Pons (tissue), 1 donor: Measurements from ENCODE around the gene CERS1.
A peak's percentile ranks its signal among the peaks of the same experiment; 100 is the strongest.

Experiments used
- DNase-seq: peaks from one replicate; pipeline ENCODE4 v3.0.0-alpha.2; 2016; ENCODE audit warnings: low spot score

Gene CERS1

GRCh38 chr19:18898607-18899408 lies 2.9 kb upstream of the CERS1 start:
- DNase-seq, result no peak

GRCh38 chr19:18898081-18898606 lies 2.2 kb upstream of the CERS1 start:
- DNase-seq, result no peak

DNA sequence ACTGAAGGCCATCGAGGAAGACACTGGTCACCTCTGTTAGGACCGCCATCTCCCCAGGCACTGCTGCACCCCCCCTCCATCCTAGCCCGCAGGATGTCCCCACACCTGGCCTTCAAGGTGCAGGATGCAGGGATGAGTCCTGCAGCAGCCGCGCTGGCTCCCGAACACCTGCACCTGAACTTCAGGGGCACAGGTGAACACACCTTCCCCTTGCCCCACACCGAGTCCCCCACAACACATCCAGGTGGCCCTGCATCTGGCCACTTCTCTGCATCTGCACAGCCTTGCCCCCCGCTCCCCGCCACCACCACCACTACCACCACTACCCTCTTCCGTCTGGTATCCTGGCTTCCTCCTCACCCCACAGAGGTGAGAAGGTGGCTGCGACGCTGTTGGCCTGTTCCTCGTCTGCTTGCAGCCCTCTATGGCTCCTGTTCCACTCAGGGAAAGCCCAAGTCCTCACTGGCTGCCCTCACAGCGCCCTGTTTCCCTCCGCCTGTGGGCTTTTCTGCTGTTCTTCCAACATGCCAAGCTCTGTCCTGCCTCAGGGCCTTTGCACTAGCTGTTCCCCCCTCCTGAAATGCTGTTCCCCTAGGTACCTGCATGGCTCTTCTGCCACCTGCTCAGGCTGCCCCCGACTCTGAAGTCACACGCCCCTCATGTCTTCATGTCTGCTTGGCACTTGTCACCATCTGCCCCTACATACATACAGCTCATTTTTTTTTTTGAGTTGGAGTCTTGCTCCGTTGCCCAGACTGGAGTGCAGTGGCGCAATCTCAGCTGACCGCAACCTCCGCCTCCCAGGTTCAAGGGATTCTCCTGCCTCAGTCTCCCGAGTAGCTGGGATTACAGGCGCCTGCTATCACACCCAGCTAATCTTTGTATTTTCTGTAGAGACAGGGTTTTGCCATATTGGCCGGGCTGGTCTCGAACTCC lies 1.4 kb upstream of the CERS1 start:
- DNase-seq, result no peak

DNA sequence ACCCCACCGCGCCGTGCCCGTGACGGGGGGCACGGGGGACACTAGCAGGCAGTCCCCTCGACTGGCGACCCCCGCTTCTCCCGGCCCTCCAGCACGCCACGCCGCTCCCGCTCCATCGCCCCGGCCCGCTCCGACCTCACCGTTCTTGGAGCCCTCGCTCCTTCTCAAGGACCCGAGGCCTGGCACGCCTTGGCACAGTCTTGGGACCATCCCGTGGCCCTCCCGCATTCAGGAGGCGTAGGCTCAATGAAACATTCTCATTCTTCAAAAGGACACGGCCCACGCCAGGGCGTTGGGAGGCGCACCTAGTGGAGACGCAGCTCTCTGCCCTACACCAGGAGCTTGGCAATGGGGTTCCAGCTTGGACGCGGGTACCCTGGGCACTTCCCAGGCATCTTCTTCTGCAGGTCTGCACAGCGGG lies 473 bp upstream of the CERS1 start:
- DNase-seq, result peak; percentile 53

DNA sequence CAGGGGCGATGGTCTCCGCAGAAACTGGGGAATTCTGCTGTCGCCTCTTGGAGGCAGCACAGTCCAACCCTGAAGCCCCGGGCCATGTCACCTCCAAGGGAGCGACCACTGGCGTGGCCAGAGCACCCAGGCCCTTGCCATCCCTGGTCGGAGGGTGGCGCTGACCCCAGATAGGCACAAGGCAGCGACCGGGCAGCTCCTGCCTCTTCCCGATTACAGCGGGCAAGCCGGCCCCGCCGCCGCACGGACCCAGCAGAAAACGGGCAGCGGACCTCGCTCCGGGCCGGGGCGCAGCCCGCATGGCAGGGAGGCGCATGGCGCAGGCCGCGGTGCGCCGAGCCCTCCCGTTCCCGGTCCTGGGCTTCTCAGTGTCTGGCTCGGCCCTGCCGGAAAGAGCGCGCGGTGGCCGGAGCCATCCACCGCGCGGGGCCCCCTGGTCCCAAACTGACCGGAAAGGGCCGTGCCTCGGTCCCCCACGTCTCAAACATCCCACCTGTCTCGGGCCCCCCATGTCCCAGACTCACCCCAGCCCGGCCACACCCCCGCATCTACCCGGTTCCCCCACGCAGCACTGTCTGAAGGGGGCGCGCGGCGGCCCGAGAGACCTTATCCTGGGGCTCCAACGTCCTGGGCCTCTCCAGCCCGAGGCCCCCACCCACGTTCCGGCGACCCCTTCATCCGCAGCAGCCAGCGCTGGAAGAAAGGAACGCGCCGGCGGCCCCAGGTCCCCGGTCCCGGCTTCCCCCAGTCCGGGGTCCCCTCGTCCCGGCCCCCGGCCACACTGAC lies 727 bp downstream of the CERS1 start:
- no peak for DNase-seq

GRCh38 chr19:18894254-18895037 lies 1.5 kb downstream of the CERS1 start:
- DNase-seq, result peak; percentile 96

- no peak for DNase-seq
These were observed 2.2 kb downstream of the CERS1 start for GRCh38 chr19:18893587-18894253.

- no peak for DNase-seq
These were observed 5.8 kb downstream of the CERS1 start for GRCh38 chr19:18889949-18890745.

DNA sequence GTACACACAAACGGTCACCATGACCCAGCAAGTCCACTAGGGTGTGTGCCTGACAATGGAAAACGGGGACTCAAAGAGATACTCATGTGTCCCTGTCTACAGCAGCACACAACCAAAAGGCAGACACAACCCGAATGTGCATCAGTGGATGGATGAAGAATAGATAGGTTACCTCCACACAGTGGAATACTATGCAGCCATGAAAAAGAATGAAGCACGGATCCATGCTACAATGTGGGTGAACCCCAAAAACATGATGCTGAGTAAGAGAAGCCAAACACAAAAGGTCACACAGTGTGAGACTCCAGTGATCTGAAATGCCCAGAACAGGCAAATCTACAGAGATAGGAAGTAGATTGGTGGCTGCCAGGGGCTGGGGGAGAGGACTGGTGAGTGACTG lies 9.0 kb downstream of the CERS1 start:
- DNase-seq, result no peak

- DNase-seq, result no peak
These were observed 12.2 kb downstream of the CERS1 start for GRCh38 chr19:18883526-18884304.

- no peak for DNase-seq
These were observed 14.5 kb downstream of the CERS1 start for GRCh38 chr19:18881491-18881890.

DNA sequence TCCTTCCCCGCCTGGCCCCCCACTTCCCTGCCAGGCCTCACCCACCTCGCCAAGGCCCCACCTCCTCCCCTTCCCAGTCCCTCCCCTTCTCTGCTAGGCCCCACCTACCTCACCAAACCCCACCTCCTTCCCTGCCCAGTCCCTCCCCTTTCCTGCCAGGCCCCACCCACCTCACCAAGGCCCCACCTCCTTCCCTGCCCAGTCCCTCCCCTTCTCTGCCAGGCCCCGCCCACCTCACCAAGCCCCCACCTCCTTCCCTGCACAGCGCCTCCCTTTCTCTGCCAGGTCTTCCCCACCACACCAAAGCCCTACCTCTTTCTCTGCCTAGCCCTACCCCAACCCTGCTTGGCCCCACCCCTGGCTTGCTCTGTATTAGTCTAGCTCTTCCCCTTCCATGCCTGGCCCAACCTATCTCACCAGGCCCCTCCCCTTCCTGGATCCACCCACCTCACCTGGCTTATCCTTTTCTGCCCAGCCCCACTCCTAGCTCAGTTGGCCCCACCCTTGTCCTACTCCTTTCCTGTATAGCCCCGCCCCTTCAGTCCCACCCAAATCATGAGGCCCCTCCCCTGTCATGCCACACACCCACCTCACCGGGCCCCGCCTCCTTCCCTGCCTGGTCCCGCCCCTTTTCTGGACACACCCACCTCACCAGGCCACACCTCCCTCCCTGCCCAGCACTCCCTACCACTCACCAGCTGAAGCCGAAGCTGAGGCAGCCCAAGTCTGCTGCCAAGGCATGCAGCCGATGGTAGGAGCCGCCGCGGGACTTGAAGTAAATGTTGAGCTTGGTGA lies 16.2 kb downstream of the CERS1 start:
- no peak for DNase-seq

GRCh38 chr19:18878858-18879578 lies 16.9 kb downstream of the CERS1 start:
- DNase-seq, result no peak

DNA sequence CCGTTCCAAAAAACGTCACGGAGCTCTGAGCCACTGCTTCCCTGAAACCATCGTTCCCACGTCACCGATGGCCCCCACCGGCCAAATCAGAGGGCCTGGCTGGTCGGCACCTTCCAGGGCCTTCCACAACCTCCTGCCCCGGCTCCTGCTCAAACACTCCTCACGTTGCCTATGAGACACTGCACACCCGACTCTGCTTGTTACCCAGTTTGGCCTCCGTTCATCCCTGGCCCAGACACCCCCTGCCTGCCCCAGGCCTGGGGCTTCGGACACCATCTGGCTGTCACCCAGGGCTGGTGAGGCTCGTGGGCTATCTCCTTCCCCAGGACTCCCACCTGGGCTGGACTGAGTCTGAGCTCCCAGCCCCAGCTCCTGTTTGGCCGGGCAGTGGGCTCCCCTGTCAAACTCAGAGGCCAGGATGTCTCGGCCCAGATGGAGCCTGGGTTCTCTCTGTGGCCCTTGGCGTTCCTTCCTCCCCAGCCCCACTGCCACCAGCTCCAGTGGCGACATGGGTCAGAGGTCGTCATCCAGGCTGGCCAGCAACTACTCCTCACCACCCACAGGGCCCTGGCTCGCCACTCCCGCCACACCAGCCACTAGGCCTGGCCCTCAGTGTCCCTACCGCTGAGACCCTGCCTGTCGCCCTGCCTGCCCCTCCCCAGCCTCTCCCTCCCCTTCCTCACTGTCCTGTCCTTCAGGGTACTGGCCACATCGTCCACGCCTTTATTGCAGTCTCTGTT lies 17.7 kb downstream of the CERS1 start:
- DNase-seq, result no peak

DNA sequence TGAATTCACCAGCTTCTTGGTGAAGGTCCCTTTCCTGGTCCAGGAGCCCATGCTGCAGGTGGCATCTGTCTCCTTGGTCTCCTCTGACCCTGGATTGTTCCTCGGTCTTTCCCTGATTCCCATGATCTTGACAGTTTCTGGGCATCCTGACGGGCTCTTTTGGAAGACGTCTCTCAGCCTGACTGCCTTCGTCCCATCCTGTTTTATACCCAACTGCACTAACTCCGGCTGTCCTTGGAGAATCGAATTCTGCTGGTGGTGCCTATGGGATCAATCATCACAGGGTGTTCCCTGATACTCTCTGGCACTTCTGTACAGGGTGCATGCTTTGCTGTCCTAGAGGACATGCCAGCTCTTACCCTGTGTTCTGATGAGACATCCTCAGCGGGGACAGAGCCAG lies 19.1 kb downstream of the CERS1 start:
- DNase-seq, result no peak

DNA sequence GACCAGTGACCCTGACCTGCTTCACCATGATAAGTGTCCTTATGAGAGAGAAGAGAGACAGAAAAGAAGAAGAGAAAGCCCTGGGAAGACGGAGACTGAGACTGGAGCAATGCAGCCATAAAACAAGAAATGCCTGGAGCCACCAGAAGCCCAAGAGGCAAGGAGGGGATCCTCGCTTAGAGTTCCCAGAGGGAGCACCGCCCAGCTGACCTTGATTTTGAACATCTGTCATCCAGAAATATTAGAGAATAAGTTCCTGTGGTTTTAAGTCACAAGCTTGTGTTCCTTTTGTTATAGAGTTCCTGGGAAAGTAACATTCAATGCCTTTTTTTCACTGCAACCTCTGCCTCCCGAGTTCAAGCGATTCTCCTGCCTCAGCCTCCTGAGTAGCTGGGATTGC lies 20.2 kb downstream of the CERS1 start:
- no peak for DNase-seq

DNA sequence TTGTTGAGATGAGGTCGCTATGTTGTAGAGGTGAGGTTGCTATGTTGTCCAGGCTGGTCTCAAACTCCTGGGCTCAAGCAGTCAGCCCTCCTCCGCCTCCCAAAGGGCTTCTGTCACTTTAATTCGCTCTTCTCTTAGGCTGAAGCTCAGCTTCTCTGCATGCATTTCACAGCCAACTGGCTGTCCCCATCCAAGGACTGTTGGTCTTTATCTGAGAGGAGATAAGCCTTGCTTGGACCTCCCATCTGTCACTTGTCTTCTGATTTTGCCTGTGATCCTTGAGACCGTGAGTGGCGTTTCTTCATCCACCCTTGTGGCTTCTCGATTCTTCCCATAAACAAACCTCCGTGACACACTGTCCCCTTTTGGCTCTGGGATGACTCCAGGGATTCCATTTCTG lies 24.4 kb downstream of the CERS1 start:
- no peak for DNase-seq
